Stimulated activated naive CD4-positive, alpha-beta T cell (primary cell): ENCODE data around the gene RANBP9.

Source experiments
- DNase-seq, 6 experiments: peaks; one replicate each; lab custom pipeline; 2025; lab: John Stamatoyannopoulos, UW

RANBP9 gene

GRCh38 chr6:13604135-13604534 lies 107.5 kb downstream of the RANBP9 start:
- DNase-seq: no peak

- no peak for DNase-seq
Observed at GRCh38 chr6:13600036-13600435, 111.6 kb downstream of the RANBP9 start.

- no peak for DNase-seq
Observed at GRCh38 chr6:13597073-13597472, 114.6 kb downstream of the RANBP9 start.

- DNase-seq: no peak
Observed at GRCh38 chr6:13593720-13594119, 117.9 kb downstream of the RANBP9 start.

GRCh38 chr6:13593103-13593502 lies 118.5 kb downstream of the RANBP9 start:
- no peak for DNase-seq

DNA sequence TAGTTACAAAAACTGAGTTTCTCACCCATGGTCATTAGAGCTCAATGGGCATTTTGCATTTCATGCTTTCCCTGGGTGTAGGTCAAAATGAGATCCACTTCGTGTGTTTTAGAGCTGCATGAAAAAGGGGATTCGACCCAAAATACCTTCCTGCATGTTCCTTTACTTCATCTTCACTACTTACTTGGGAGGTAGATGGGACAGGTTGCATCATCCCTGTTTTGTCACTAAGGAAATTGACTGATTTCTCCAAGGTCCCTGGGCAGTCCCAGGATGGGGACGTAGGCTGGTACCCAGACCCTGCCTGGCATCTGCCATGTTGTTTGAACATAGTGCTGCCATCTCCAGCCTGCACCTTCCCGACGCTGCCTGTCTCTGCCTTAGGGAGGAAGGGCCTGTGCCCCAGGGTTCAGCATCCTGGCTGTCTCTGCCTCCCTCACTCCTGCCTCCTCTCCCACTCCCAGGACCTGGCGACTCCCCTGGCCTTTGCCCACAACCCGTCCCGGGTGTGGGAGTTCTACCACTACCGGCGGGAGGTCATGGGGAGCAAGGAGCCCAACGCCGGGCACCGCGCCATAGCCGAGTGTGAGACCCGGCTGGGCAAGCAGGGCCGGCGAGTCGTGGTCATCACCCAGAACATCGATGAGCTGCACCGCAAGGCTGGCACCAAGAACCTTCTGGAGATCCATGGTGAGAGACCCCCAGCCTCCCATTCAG lies 120.3 kb downstream of the RANBP9 start:
- no peak for DNase-seq

DNA sequence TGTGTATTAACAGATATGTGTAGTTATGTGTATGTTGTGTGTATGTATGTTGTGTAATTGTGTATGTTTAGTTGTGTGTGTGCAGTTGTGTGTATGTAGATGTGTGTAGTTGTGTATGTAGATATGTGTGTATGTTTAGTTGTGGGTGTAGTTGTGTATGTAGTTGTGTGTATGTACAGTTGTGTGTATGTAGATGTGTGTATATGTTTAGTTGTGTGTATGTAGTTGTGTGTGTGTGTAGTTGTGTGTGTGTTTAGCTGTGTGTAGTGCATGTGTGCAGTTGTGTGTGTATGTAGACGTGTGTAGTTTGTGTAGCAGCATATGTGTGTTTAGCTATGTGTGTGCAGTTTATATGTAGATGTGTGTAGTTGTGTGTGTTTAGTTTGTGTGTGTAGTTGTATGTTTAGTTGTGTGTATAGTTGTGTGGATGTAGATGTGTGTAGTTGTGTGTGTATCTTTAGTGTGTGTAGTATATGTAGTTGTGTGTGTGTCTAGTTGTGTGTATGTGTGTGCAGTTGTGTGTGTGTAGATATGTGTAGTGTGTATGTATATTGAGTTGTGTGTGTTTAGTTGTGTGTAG lies 121.0 kb downstream of the RANBP9 start:
- DNase-seq: no peak

GRCh38 chr6:13589801-13590200 lies 121.8 kb downstream of the RANBP9 start:
- no peak for DNase-seq

DNA sequence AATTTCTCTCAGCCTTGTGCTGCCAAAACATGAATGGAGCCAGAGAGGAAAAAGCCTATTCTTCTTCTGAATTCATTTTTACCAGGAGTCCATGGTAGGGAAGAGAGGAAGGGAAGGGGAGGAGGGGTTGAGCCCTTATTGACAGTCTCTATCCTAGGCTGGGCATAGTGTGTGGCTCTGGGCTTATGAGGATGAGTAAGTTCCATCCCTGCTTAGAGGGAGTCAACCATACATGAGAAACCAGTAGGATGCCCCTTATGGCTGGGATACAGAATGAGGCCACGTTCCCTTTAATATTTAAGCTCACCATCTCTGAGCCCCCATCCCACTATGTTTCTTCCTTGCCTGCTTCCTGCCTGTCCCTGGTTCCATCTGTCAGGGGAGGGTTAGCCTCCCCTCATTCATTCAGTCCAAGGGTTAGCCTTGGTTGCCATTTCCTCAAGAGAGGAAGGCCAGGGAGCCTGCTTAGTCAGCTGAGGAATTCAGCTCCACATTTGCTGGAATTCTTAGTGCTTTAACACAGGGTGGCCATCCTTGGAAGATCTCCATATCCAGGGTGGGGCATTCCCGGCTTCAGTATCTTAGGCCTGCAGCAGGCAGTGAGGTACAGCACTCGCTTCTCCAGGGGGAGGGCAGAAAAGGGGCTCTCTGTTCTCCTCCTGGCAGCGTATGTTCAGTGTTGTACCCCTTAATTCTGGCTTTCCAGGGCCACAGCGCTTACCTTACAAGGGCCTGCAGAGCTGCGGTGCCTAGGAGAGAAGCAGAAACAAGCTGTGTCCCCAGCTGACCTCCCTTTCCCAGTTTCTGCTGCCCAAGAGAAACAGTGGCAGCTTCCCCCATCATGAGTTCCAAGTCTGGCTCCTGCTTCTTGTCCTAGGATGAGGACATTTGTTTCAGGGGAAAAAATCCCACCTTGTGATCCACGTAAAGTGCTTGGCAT lies 124.8 kb downstream of the RANBP9 start:
- no peak for DNase-seq

GRCh38 chr6:13581700-13582229 lies 129.9 kb downstream of the RANBP9 start:
- DNase-seq: no peak

GRCh38 chr6:13579911-13580310 lies 131.7 kb downstream of the RANBP9 start:
- no peak for DNase-seq

DNA sequence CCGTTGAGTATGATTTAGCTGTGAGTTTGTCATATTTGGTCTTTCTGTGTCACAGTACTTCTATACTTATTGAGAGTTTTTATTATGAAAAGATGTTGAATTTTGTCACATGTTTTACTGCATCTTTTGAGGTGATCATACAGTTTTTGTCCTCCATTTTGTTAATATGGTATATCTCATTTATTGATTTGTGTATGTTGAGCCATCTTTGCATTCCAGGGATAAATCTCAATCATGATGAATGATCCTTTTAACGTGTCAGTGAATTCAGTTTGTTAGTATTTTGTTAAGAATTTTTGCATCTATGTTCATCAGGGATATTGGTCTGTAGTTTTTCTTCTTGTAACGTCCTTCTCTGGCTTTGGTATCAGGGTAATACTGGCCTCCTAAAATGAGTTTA lies 133.7 kb downstream of the RANBP9 start:
- DNase-seq: no peak

- no peak for DNase-seq
Observed at GRCh38 chr6:13576017-13576416, 135.6 kb downstream of the RANBP9 start.

- no peak for DNase-seq
Observed at GRCh38 chr6:13575377-13575775, 136.3 kb downstream of the RANBP9 start.

DNA sequence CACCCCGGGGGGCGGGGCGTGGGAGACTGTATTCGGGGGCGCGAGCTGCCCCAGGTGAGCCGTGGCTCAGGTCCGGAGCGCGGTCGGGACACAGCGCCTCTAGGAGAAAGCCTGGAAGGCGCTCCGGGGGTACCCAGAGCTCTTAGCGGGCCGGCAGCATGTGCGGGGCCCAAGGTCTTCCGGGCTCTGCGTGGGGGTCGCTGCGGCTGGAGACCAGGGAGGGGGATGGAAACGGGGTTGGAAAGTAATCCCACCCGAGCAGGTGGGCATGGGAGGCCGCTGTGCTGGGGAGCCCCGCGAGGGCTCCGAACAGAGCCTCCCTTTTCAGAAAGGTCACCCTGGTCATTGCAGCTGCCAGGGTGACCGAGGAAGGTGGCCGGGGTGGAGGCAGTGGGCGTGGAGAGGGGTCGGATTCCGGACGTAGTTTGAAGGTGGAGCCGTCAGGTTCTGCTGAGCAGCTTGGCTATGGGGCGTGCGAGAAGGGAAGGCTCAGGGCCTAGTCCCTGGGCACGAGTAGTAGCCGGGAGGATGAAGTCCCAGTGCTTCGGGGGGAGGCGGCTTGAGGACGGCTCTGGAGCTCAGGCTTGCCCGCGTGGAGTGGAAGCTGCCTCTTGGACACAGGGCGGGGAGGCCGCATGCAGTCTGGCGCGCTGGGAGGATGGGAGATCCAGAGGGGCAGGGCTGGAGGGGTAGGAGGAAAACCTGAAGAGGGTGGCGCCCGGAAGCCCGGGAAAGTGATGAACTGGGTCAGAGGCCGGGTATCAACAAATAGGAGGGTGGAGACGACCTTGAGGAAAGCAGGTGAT lies 136.9 kb downstream of the RANBP9 start, which contains the start of gene SIRT5:
SIRT5 (plus strand) TSS at position 31 of the 806 bp plus-strand sequence. CDS start 9,510 bp downstream, outside the sequence.
- DNase-seq: peak; percentile 58 to 92 (median 76)

DNA sequence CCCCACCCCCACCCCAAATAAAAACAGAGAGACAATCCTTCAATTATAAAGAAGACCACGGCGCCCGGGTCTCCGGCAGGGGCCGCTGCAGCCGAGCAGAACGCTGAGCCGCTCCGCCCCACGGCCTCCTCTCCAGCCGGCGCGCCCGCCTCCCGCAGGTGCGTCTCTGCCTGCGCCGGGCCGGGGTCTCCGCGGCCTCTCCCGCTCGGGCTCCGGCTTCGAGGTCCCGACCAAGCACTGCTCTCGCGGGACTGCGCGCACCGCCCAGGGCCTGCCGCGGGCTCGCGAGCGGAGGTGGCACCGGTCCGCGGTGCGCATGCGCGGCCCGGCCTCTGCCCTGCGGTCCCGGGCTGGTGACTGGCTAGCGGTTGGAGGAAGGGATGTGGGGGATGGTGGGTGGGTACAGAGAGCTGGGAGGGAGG lies 137.5 kb downstream of the RANBP9 start:
- DNase-seq: peak; percentile 88 to 94 (median 90)

- no peak for DNase-seq
Observed at GRCh38 chr6:13573669-13574110, 137.9 kb downstream of the RANBP9 start.

GRCh38 chr6:13572951-13573654 lies 138.5 kb downstream of the RANBP9 start:
- DNase-seq: no peak

DNA sequence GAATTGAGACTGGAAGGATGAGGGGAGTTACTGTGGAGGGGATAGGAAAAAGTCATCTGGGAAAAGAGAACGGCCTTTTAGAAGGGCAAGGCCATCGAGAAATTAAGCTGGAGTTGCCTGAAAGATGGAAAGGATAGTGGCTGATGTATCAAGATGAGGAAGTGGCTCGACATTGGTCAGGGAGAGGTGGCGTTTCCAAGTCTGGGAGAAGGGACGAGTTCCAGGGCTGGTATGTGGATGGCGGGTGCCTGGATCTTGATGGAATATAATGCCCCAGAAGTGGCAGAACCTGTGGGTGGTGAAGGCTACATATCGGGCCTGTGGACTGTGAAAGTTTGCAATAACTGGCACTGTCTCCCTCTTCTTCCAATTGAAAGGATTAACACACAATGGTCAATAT lies 139.4 kb downstream of the RANBP9 start:
- no peak for DNase-seq
